HG03103 (cell line): ENCODE results near the gene LRRC9.

Experiments
- ATAC-seq: cut with Tn5 transposase; IDR thresholded peaks from one replicate; pipeline ENCODE4 v1.9.1; 2021; ENCODE audit warnings: low read depth; ENCODE audit not compliant: unreplicated experiment

Gene LRRC9

GRCh38 chr14:60101786-60102185, 181.8 kb downstream of the LRRC9 start:
- no peak for ATAC-seq

- ATAC-seq = no peak
Observed at GRCh38 chr14:60102389-60102788, 182.4 kb downstream of the LRRC9 start.

- no peak for ATAC-seq
Observed at GRCh38 chr14:60106339-60106738, 186.4 kb downstream of the LRRC9 start.

- no peak for ATAC-seq
Observed at GRCh38 chr14:60107477-60107876, 187.5 kb downstream of the LRRC9 start.

GRCh38 chr14:60111732-60112131, 191.8 kb downstream of the LRRC9 start:
- no peak for ATAC-seq
